ENCODE data around the gene TOB1.

DNA sequence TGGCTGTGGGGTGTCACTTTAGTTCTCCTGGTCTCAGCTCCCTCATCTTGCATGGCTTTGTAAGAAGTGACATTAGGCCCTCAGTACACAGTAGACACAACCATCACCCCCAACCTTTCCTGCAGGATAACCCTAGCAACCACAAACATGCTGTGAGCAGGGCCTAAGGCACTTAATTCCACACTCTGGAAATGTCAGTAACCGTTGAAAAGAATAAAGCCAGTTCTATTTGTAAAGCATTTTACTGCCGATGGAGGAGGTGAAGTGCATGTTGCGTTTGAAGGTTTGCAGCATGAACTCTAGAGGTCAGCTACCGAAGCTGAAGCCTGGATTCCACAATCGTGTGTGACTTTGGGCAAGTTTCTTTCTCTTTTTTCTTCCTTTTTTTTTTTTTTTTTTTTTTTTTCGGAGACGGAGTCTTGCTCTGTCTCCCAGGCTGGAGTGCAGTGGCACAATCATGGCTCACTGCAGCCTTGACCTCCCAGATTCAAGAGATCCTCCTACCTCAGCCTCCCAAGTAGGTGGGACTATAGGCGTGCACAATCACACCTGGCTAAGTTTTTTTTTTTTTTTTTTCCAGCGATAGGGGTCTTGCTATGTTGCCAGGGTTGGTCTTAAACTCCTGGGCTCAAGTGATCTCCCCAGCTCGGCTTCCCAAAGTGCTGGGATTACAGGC, 26.1 kb upstream of the TOB1 start:
- TF ChIP-seq EWSR1 (IDR thresholded peaks at IDR 0.05; ENCODE audit: borderline replicate concordance, low read depth, partially characterized antibody) (no peak), BRD4 (IDR thresholded peaks at IDR 0.05) (no peak), L3MBTL2 (IDR thresholded peaks at IDR 0.05) (no peak), MAFG (tag; conservative IDR thresholded peaks at IDR 0.05) (no peak), HDAC6 (IDR thresholded peaks at IDR 0.05; ENCODE audit: low read depth, low read length) (no peak), TCF7L2 (IDR thresholded peaks at IDR 0.05; ENCODE audit: low read depth, low read length) (no peak), CHD4 (IDR thresholded peaks at IDR 0.05; ENCODE audit: insufficient read depth, insufficient replicate concordance, low read depth, low read length, poor library complexity, severe bottlenecking) (no peak), HMG20A (CRISPR knock-in tag; conservative IDR thresholded peaks at IDR 0.05) (no peak), ZNF316 (IDR thresholded peaks at IDR 0.05) (no peak)
- TF ChIP-seq, protein P1, sequence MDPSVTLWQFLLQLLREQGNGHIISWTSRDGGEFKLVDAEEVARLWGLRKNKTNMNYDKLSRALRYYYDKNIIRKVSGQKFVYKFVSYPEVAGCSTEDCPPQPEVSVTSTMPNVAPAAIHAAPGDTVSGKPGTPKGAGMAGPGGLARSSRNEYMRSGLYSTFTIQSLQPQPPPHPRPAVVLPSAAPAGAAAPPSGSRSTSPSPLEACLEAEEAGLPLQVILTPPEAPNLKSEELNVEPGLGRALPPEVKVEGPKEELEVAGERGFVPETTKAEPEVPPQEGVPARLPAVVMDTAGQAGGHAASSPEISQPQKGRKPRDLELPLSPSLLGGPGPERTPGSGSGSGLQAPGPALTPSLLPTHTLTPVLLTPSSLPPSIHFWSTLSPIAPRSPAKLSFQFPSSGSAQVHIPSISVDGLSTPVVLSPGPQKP (CRISPR knock-in tag; IDR thresholded peaks at IDR 0.05), result no peak

All from K562 (cell line).